ENCODE data around the gene SYNJ2. TPM values are rescaled to one million over a fixed set of nuclear protein-coding genes. Genes with fewer than 3 reads are reported as not detected.
A peak's percentile ranks its signal among the peaks of the same experiment; 100 is the strongest.

Gene SYNJ2
- total RNA-seq, 1 experiment from 2014 or later: 24.5 TPM

- Histone ChIP-seq H4K91ac (ENCODE audit: insufficient read length, low read depth, low read length) (no peak overlapping the region), H2BK5ac (ENCODE audit: insufficient read length, low read length) (no peak overlapping the region), H4K8ac (replicated peaks; ENCODE audit: insufficient read length, low read depth, low read length) (no peak overlapping the region), H2BK15ac (ENCODE audit: low read depth, low read length) (no peak overlapping the region), H2BK120ac (ENCODE audit: low read depth, low read length, poor library complexity, severe bottlenecking) (no peak overlapping the region), H3K79me1 (ENCODE audit: insufficient read depth, low read depth, low read length, poor library complexity, severe bottlenecking) (no peaks in the 10 kb centered on the region), H3T11ph (ENCODE audit: low read length) (no peak overlapping the region), H3K23me2 (ENCODE audit: insufficient read length, low read depth, low read length, poor library complexity, severe bottlenecking) (no peaks in the 10 kb centered on the region), H3K27ac (ENCODE audit: insufficient read length, low read depth, low read length) (no peak overlapping the region), H4K20me1 (ENCODE audit: control insufficient read depth, insufficient read depth, insufficient read length) (no peaks in the 10 kb centered on the region), H3K56ac (ENCODE audit: insufficient read length, low read depth, low read length) (no peak overlapping the region), H2AFZ (ENCODE audit: low read length) (no peak overlapping the region), H3K9ac (ENCODE audit: extremely low read depth, insufficient read length, low read length) (no peak overlapping the region), H3K27me3 (ENCODE audit: insufficient read depth, low read length) (no peaks in the 10 kb centered on the region), H2AK5ac (ENCODE audit: insufficient read length, low read length) (no peak overlapping the region), H3K79me2 (ENCODE audit: insufficient read depth, low read length) (no peaks in the 10 kb centered on the region), H3K4me2 (ENCODE audit: insufficient read depth, insufficient read length, low read length) (no peak overlapping the region), H2BK20ac (ENCODE audit: low read depth, low read length, poor library complexity, severe bottlenecking) (no peak overlapping the region), H3K23ac (ENCODE audit: insufficient read length, low read depth, low read length) (no peak overlapping the region), H3K18ac (ENCODE audit: insufficient read length, low read depth, low read length) (no peak overlapping the region), H2BK12ac (ENCODE audit: insufficient read length, low read depth, low read length) (no peak overlapping the region), H3K14ac (ENCODE audit: insufficient read depth, low read length) (no peak overlapping the region), H3K9me3 (ENCODE audit: control insufficient read depth, low read depth, low read length) (no peaks in the 10 kb centered on the region), H3K4me1 (ENCODE audit: insufficient read depth, low read length) (no peaks in the 10 kb centered on the region; the same call in 1 of the 2 replicates), H3K4ac (ENCODE audit: low read depth, low read length) (no peak overlapping the region), H4K5ac (ENCODE audit: insufficient read length, low read depth, low read length) (no peak overlapping the region)
- WGBS (ENCODE audit: extremely low coverage, insufficient read length, low lambda C conversion rate): no CpG with 5 or more reads among the region's 4 CpGs
- peak overlapping the region in 1 of 3 experiments; percentile 44; a peak in 1 of 7 replicates for H3K27ac Mint-ChIP-seq
- no peaks in the 10 kb centered on the region; a peak in 1 of 5 replicates for H3K9me3 Mint-ChIP-seq
- H3K4me1 Mint-ChIP-seq: peaks cover 16 to 20% of the 10 kb centered on the region in 2 experiments
- H3K27me3 Mint-ChIP-seq (ENCODE audit: low read depth): no peaks in the 10 kb centered on the region
- H3K4me3 Mint-ChIP-seq: no peak overlapping the region
- TF ChIP-seq, protein P1, sequence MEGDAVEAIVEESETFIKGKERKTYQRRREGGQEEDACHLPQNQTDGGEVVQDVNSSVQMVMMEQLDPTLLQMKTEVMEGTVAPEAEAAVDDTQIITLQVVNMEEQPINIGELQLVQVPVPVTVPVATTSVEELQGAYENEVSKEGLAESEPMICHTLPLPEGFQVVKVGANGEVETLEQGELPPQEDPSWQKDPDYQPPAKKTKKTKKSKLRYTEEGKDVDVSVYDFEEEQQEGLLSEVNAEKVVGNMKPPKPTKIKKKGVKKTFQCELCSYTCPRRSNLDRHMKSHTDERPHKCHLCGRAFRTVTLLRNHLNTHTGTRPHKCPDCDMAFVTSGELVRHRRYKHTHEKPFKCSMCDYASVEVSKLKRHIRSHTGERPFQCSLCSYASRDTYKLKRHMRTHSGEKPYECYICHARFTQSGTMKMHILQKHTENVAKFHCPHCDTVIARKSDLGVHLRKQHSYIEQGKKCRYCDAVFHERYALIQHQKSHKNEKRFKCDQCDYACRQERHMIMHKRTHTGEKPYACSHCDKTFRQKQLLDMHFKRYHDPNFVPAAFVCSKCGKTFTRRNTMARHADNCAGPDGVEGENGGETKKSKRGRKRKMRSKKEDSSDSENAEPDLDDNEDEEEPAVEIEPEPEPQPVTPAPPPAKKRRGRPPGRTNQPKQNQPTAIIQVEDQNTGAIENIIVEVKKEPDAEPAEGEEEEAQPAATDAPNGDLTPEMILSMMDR (conservative IDR thresholded peaks at IDR 0.05): no peak
- DNase-seq: no peak
- peaks cover 1 to 29% (median 4%) of the 10 kb centered on the region in 3 experiments; a peak in 6 of 7 replicates for H3K36me3 Mint-ChIP-seq (ENCODE audit: insufficient read depth in 1 of 3, low read depth in 3 of 3)
Observed at GRCh38 chr6:158041370-158041769, 59.7 kb downstream of the SYNJ2 start.
